SU-DHL-6 (cell line): ENCODE data around the gene GAPDHS.

ENCODE experiments used
- H2AFZ ChIP-seq: fragments of 200-600 bp; sonication (generic); 2 replicates; pipeline ENCODE4 v1.6.1; 2014; ENCODE audit warnings: low read depth, mild to moderate bottlenecking, moderate library complexity, mixed read lengths, antibody characterized with exemption, low read length; ENCODE audit not compliant: severe bottlenecking
- H3F3A ChIP-seq: fragments of 200-600 bp; shearing (Covaris generic); 2 replicates; pipeline ENCODE4 v1.6.0; 2016; ENCODE audit warnings: antibody characterized with exemption, mild to moderate bottlenecking; ENCODE audit not compliant: insufficient read depth
- H3K27ac ChIP-seq: fragments of 200-600 bp; sonication (generic); 2 replicates; pipeline ENCODE4 v1.5.1; 2016; ENCODE audit warnings: low read depth, mild to moderate bottlenecking, low read length, moderate library complexity, mixed read lengths
- H3K27me3 ChIP-seq: fragments of 200-600 bp; sonication (generic), shearing (Covaris generic); 2 replicates; pipeline ENCODE4 v1.6.0; 2014; ENCODE audit warnings: mild to moderate bottlenecking, low read length
- H3K36me3 ChIP-seq: fragments of 200-600 bp; sonication (generic); 2 replicates; pipeline ENCODE4 v1.6.1; 2014; ENCODE audit warnings: mild to moderate bottlenecking, low read length, mixed read lengths
- H3K4me2 ChIP-seq: fragments of 300-600, 200-600 bp; shearing (Covaris generic), sonication (generic); 2 replicates; pipeline ENCODE4 v1.6.0; 2014; ENCODE audit warnings: low read length, low read depth, mild to moderate bottlenecking; ENCODE audit not compliant: poor library complexity, severe bottlenecking
- H3K4me3 ChIP-seq: fragments of 200-600 bp; sonication (generic); 2 replicates; pipeline ENCODE4 v1.5.1; 2014; ENCODE audit warnings: antibody characterized with exemption, low read length, mild to moderate bottlenecking, mixed read lengths; ENCODE audit not compliant: insufficient read depth, poor library complexity, severe bottlenecking
- H3K79me2 ChIP-seq: fragments of 200-600 bp; sonication (generic); 2 replicates; pipeline ENCODE4 v1.6.1; 2014; ENCODE audit warnings: mild to moderate bottlenecking, low read length, moderate library complexity; ENCODE audit not compliant: insufficient read depth
- H3K9ac ChIP-seq: fragments of 200-600 bp; sonication (generic); 2 replicates; pipeline ENCODE4 v1.7.0; 2014; ENCODE audit warnings: mild to moderate bottlenecking, low read length
- H3K9me2 ChIP-seq: fragments of 200-600 bp; sonication (generic); replicated peaks from 2 replicates; pipeline ENCODE4 v1.6.1; 2014; ENCODE audit warnings: low read length; ENCODE audit not compliant: insufficient read depth
- H3K9me3 ChIP-seq: fragments of 200-600 bp; sonication (generic); 2 replicates; pipeline ENCODE4 v1.6.1; 2014; ENCODE audit warnings: low read length, mixed read lengths; ENCODE audit not compliant: insufficient read depth
- H4K20me1 ChIP-seq: fragments of 200-600 bp; sonication (generic); 2 replicates; pipeline ENCODE4 v1.6.1; 2014; ENCODE audit warnings: low read depth, mild to moderate bottlenecking, antibody characterized with exemption, low read length, moderate library complexity, mixed read lengths
- CTCF ChIP-seq: fragments of 200-600 bp; sonication (generic); IDR thresholded peaks from one replicate; pipeline ENCODE4 v1.5.1; 2017; ENCODE audit warnings: antibody characterized with exemption, mild to moderate bottlenecking, low read length, moderate library complexity; ENCODE audit not compliant: insufficient read depth, poor library complexity, severe bottlenecking
- EZH2phosphoT487 ChIP-seq: fragments of 200-600 bp; sonication (generic), shearing (Covaris generic); conservative IDR thresholded peaks from 2 replicates; pipeline ENCODE4 v1.6.1; 2018; ENCODE audit warnings: mild to moderate bottlenecking, antibody characterized with exemption, low read length, moderate library complexity, mixed read lengths

Gene GAPDHS

GRCh38 chr19:35491836-35492360 is 41.4 kb upstream of the GAPDHS start:
- no peaks in the 10 kb centered on the region for H3K36me3 ChIP-seq
- H3K9me3 ChIP-seq, result no peaks in the 10 kb centered on the region
- no peaks in the 10 kb centered on the region for H3F3A ChIP-seq
- TF ChIP-seq CTCF (no peak), EZH2phosphoT487 (no peak)
- H3K27ac ChIP-seq, result no peak overlapping the region
- H2AFZ ChIP-seq, result no peak overlapping the region
- H3K27me3 ChIP-seq, result no peaks in the 10 kb centered on the region
- H3K9ac ChIP-seq, result no peak overlapping the region
- no peak overlapping the region for H3K4me2 ChIP-seq
- H4K20me1 ChIP-seq, result no peaks in the 10 kb centered on the region
- no peaks in the 10 kb centered on the region for H3K79me2 ChIP-seq
- no peaks in the 10 kb centered on the region for H3K9me2 ChIP-seq
- H3K4me3 ChIP-seq, result no peak overlapping the region

GRCh38 chr19:35493971-35494370 is 39.3 kb upstream of the GAPDHS start:
- H3F3A ChIP-seq, result no peaks in the 10 kb centered on the region
- H3K4me2 ChIP-seq, result no peak overlapping the region
- no peak overlapping the region for H3K9ac ChIP-seq
- H3K79me2 ChIP-seq, result no peaks in the 10 kb centered on the region
- H2AFZ ChIP-seq, result no peak overlapping the region
- no peaks in the 10 kb centered on the region for H3K36me3 ChIP-seq
- H3K9me3 ChIP-seq, result no peaks in the 10 kb centered on the region
- no peaks in the 10 kb centered on the region for H3K9me2 ChIP-seq
- H4K20me1 ChIP-seq, result no peaks in the 10 kb centered on the region
- H3K27ac ChIP-seq, result no peak overlapping the region
- H3K4me3 ChIP-seq, result no peak overlapping the region
- H3K27me3 ChIP-seq, result no peaks in the 10 kb centered on the region
- TF ChIP-seq EZH2phosphoT487 (no peak), CTCF (no peak)

GRCh38 chr19:35495107-35496064 is 37.9 kb upstream of the GAPDHS start:
- no peaks in the 10 kb centered on the region for H4K20me1 ChIP-seq
- no peak overlapping the region for H3K27ac ChIP-seq
- H3K9me3 ChIP-seq, result no peaks in the 10 kb centered on the region
- TF ChIP-seq EZH2phosphoT487 (0 out of 2 replicates have a peak, but pooled peaks have one; percentile 56), CTCF (peak; percentile 78)
- H3K4me3 ChIP-seq, result no peak overlapping the region
- H3K9ac ChIP-seq, result no peak overlapping the region
- no peaks in the 10 kb centered on the region for H3K36me3 ChIP-seq
- H3K27me3 ChIP-seq, result no peaks in the 10 kb centered on the region
- no peaks in the 10 kb centered on the region for H3K79me2 ChIP-seq
- H2AFZ ChIP-seq, result no peak overlapping the region
- no peak overlapping the region for H3K4me2 ChIP-seq
- H3F3A ChIP-seq, result no peaks in the 10 kb centered on the region
- no peaks in the 10 kb centered on the region for H3K9me2 ChIP-seq
